Muscle layer of colon (tissue), 2 donors: ENCODE results near the gene ACTRT3.

Source experiments
- H3K27ac ChIP-seq: one replicate; pipeline ENCODE4 v1.7.0; 2013; ENCODE audit warnings: low read depth, mild to moderate bottlenecking, low read length, moderate library complexity
- H3K27me3 ChIP-seq, 2 donors: one replicate each; pipeline ENCODE4 v1.7.0; 2013; ENCODE audit warnings: low read length in 2 of 2, mild to moderate bottlenecking in 2 of 2; ENCODE audit not compliant: insufficient read depth in 2 of 2, control insufficient read depth in 1 of 2
- H3K36me3 ChIP-seq: one replicate; pipeline ENCODE4 v1.7.0; 2013; ENCODE audit warnings: mild to moderate bottlenecking, low read length; ENCODE audit not compliant: insufficient read depth
- H3K4me1 ChIP-seq: one replicate; pipeline ENCODE4 v1.7.0; 2013; ENCODE audit warnings: mild to moderate bottlenecking, low read length; ENCODE audit not compliant: insufficient read depth
- H3K4me3 ChIP-seq, 2 donors: one replicate each; pipeline ENCODE4 v1.7.0; 2013; ENCODE audit warnings: low read length in 2 of 2, low read depth in 1 of 2, mild to moderate bottlenecking in 1 of 2, moderate library complexity in 1 of 2
- H3K9ac ChIP-seq: one replicate; pipeline ENCODE4 v1.7.0; 2013; ENCODE audit warnings: low read length
- H3K9me3 ChIP-seq: one replicate; pipeline ENCODE4 v1.7.0; 2013; ENCODE audit warnings: mild to moderate bottlenecking, low read length
- donor health status: abdominal sarcoma.
- donor health status: Adenocarcinoma of cecum.

ACTRT3 gene

GRCh38 chr3:169771497-169772304, 2.3 kb upstream of the ACTRT3 start:
- Histone ChIP-seq H3K9me3 (no peaks in the 10 kb centered on the region), H3K27ac (peak overlapping the region; percentile 98), H3K36me3 (peaks cover 14% of the 10 kb centered on the region), H3K9ac (peak overlapping the region; percentile 83), H3K4me1 (peaks cover 17% of the 10 kb centered on the region), H3K27me3 (no peaks in the 10 kb centered on the region), H3K4me3 (peak overlapping the region; percentile 67 to 86)

- peak within 1 kb of the TSS; percentile 89 for H3K27ac ChIP-seq
- no peaks in the 10 kb centered on the region for H3K4me1 ChIP-seq
- H3K9ac ChIP-seq = peak within 1 kb of the TSS; percentile 85
- no peaks in the 10 kb centered on the region for H3K9me3 ChIP-seq
- H3K4me3 ChIP-seq = peak within 1 kb of the TSS; percentile 67 to 93
- no peaks in the 10 kb centered on the region for H3K27me3 ChIP-seq
- H3K36me3 ChIP-seq = no peaks in the 10 kb centered on the region
Observed at GRCh38 chr3:169764882-169765612, 4.3 kb downstream of the ACTRT3 start, which contains the start of gene TERC. Gene TERC (minus strand): TSS chr3:169765060.

GRCh38 chr3:169764312-169764881, 5.0 kb downstream of the ACTRT3 start:
- H3K27me3 ChIP-seq = no peaks in the 10 kb centered on the region
- H3K27ac ChIP-seq = peak overlapping the region; percentile 89
- no peaks in the 10 kb centered on the region for H3K36me3 ChIP-seq
- H3K9me3 ChIP-seq = no peaks in the 10 kb centered on the region
- peak overlapping the region; percentile 67 to 93 for H3K4me3 ChIP-seq
- peak overlapping the region; percentile 85 for H3K9ac ChIP-seq
- H3K4me1 ChIP-seq = no peaks in the 10 kb centered on the region

- Histone ChIP-seq H3K4me1 (no peaks in the 10 kb centered on the region), H3K27ac (no peak overlapping the region), H3K9me3 (no peaks in the 10 kb centered on the region), H3K36me3 (no peaks in the 10 kb centered on the region), H3K4me3 (no peak overlapping the region), H3K9ac (no peak overlapping the region), H3K27me3 (no peaks in the 10 kb centered on the region)
Observed at GRCh38 chr3:169760479-169760878, 8.9 kb downstream of the ACTRT3 start.

GRCh38 chr3:169759256-169759655, 10.1 kb downstream of the ACTRT3 start:
- no peaks in the 10 kb centered on the region for H3K36me3 ChIP-seq
- H3K4me1 ChIP-seq = no peaks in the 10 kb centered on the region
- no peak overlapping the region for H3K27ac ChIP-seq
- no peak overlapping the region for H3K9ac ChIP-seq
- no peaks in the 10 kb centered on the region for H3K27me3 ChIP-seq
- H3K9me3 ChIP-seq = no peaks in the 10 kb centered on the region
- no peak overlapping the region for H3K4me3 ChIP-seq

GRCh38 chr3:169758359-169758994, 10.9 kb downstream of the ACTRT3 start:
- Histone ChIP-seq H3K27me3 (no peaks in the 10 kb centered on the region), H3K27ac (no peak overlapping the region), H3K4me3 (no peak overlapping the region), H3K9ac (no peak overlapping the region), H3K36me3 (no peaks in the 10 kb centered on the region), H3K9me3 (no peaks in the 10 kb centered on the region), H3K4me1 (no peaks in the 10 kb centered on the region)

GRCh38 chr3:169755488-169755887, 13.9 kb downstream of the ACTRT3 start:
- no peaks in the 10 kb centered on the region for H3K36me3 ChIP-seq
- H3K9me3 ChIP-seq = no peaks in the 10 kb centered on the region
- no peak overlapping the region for H3K4me3 ChIP-seq
- no peaks in the 10 kb centered on the region for H3K27me3 ChIP-seq
- no peaks in the 10 kb centered on the region for H3K4me1 ChIP-seq
- no peak overlapping the region for H3K9ac ChIP-seq
- no peak overlapping the region for H3K27ac ChIP-seq

GRCh38 chr3:169754711-169755110, 14.7 kb downstream of the ACTRT3 start:
- H3K9ac ChIP-seq = no peak overlapping the region
- no peaks in the 10 kb centered on the region for H3K9me3 ChIP-seq
- H3K4me1 ChIP-seq = no peaks in the 10 kb centered on the region
- no peaks in the 10 kb centered on the region for H3K36me3 ChIP-seq
- no peaks in the 10 kb centered on the region for H3K27me3 ChIP-seq
- H3K27ac ChIP-seq = no peak overlapping the region
- no peak overlapping the region for H3K4me3 ChIP-seq

GRCh38 chr3:169751875-169752274, 17.5 kb downstream of the ACTRT3 start:
- Histone ChIP-seq H3K9ac (no peak overlapping the region), H3K27me3 (no peaks in the 10 kb centered on the region), H3K36me3 (no peaks in the 10 kb centered on the region), H3K9me3 (no peaks in the 10 kb centered on the region), H3K4me1 (no peaks in the 10 kb centered on the region), H3K4me3 (no peak overlapping the region), H3K27ac (no peak overlapping the region)

GRCh38 chr3:169750665-169751064, 18.7 kb downstream of the ACTRT3 start:
- no peak overlapping the region for H3K4me3 ChIP-seq
- H3K27ac ChIP-seq = no peak overlapping the region
- no peaks in the 10 kb centered on the region for H3K27me3 ChIP-seq
- H3K9me3 ChIP-seq = no peaks in the 10 kb centered on the region
- no peaks in the 10 kb centered on the region for H3K4me1 ChIP-seq
- H3K9ac ChIP-seq = no peak overlapping the region
- no peaks in the 10 kb centered on the region for H3K36me3 ChIP-seq

- Histone ChIP-seq H3K27me3 (no peaks in the 10 kb centered on the region), H3K9me3 (no peaks in the 10 kb centered on the region), H3K4me1 (no peaks in the 10 kb centered on the region), H3K4me3 (no peak overlapping the region), H3K36me3 (no peaks in the 10 kb centered on the region), H3K27ac (no peak overlapping the region), H3K9ac (no peak overlapping the region)
Observed at GRCh38 chr3:169748670-169749069, 20.7 kb downstream of the ACTRT3 start.
